ENCODE measurements around the gene FTCD. TPM values are rescaled to one million over a fixed set of nuclear protein-coding genes. Genes with fewer than 3 reads are reported as not detected.

FTCD gene
- total and polyA plus RNA-seq, 2 experiments from 2014 or later = 18.9 to 27.4 TPM

DNA sequence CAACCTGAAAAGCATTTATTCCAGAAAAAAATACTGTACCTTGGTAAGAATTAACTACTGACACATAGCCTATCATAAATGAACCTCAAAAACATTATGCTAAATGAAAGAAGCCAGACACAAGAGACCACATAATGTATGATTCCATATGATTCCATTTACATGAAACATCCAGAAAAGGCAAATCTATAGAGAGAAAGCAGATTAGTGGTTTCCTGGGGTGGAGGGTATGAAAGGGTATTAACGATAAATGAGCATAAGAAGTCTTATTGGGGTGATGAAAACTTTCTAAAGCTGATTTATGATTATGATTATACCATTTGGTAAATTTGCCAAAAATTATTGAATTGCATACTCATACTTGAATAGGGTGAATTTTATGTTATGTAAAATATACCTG lies 67.7 kb downstream of the FTCD start:
- no peak for TF ChIP-seq CTCF (IDR thresholded peaks at IDR 0.05; ENCODE audit: low read depth, low read length)
- no peak for DNase-seq (ENCODE audit: low read depth in 1 of 2, low spot score in 1 of 2)
- Histone ChIP-seq H3K4me3 (no peak overlapping the region), H3K9me3 (ENCODE audit: low read depth) (no peaks in the 10 kb centered on the region), H3K27me3 (no peaks in the 10 kb centered on the region), H3K4me1 (ENCODE audit: low read depth) (no peaks in the 10 kb centered on the region), H3K27ac (no peak overlapping the region), H3K36me3 (no peaks in the 10 kb centered on the region)

Other genes starting within 250 kb of the FTCD start
- gene COL6A1, start 173.8 kb downstream of the FTCD start, total RNA-seq = 499 and 605 TPM in 2 replicates
- 245 and 279 TPM in 2 replicates for gene COL6A1, start 173.8 kb downstream of the FTCD start, polyA plus RNA-seq
- gene COL6A2, start 57.5 kb downstream of the FTCD start, total RNA-seq = 212 and 260 TPM in 2 replicates
- gene COL6A2, start 57.5 kb downstream of the FTCD start, polyA plus RNA-seq = 153 and 216 TPM in 2 replicates
- 45.7 and 58.8 TPM in 2 replicates for gene SPATC1L, start 28.9 kb upstream of the FTCD start, total RNA-seq
- gene SPATC1L, start 28.9 kb upstream of the FTCD start, polyA plus RNA-seq = 63.0 and 69.2 TPM in 2 replicates
- 86.9 and 191 TPM in 2 replicates for gene LSS, start 73.2 kb upstream of the FTCD start, total RNA-seq
- 56.2 and 112 TPM in 2 replicates for gene LSS, start 73.2 kb upstream of the FTCD start, polyA plus RNA-seq
- gene MCM3AP, start 130.0 kb upstream of the FTCD start, total RNA-seq = 71.8 and 106 TPM in 2 replicates
- 39.6 and 74.3 TPM in 2 replicates for gene MCM3AP, start 130.0 kb upstream of the FTCD start, polyA plus RNA-seq
- 17.9 and 24.9 TPM in 2 replicates for gene YBEY, start 130.8 kb upstream of the FTCD start, total RNA-seq
- 24.5 and 25.5 TPM in 2 replicates for gene YBEY, start 130.8 kb upstream of the FTCD start, polyA plus RNA-seq
- gene C21orf58, start 168.3 kb upstream of the FTCD start, total RNA-seq = 15.5 and 32.6 TPM in 2 replicates
- 11.1 and 36.5 TPM in 2 replicates for gene C21orf58, start 168.3 kb upstream of the FTCD start, polyA plus RNA-seq
- gene PCNT, start 168.6 kb upstream of the FTCD start, total RNA-seq = 26.6 and 31.3 TPM in 2 replicates
- 18.3 and 26.2 TPM in 2 replicates for gene PCNT, start 168.6 kb upstream of the FTCD start, polyA plus RNA-seq